Measurements from ENCODE around the gene ZNF761. TPM values are rescaled to one million over a fixed set of nuclear protein-coding genes. Genes with fewer than 3 reads are reported as not detected.
"Not testable (repeated sequence)": the region's sequence is repeated elsewhere in the genome, so short reads cannot be mapped to it uniquely, and the experiment has no call there.

ZNF761 gene
- total and polyA plus RNA-seq, 2 donors (not counting 3 experiments of a cell fraction or from before 2014, with no cell fraction given) = 6.4 to 8.8 TPM

DNA sequence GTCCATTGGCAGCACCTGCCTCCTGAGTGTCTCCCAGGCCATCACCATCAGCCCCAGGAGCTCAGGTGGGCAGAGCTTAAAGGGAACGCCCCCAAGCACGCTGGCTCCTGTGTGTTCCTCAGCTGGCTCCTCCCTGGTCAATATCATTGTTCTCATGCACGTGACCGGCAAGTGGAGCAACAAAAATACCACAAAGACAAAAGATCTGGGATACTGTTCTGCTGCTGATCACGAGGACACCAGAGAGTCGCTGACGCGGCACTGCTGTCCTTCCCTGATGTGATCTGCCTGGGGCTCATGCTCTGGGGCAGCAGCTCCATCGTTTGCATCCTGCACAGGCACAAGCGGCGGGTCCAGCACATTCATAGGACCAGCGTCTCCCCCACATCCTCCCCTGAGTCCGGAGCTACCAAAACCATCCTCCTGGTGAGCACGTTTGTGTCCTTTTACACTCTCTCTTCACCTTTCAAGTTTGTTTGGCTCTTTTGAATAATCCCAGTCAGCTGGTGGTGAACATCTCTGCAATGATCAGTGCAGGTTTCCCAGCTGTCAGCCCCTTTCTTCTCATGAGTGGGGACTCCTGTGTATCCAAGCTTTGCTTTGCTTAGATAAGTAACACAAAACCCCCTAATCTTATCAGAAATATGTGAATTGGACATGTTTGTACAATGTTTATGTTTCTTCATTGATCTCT lies 72.0 kb downstream of the ZNF761 start:
- H3K9me1 ChIP-seq (replicated peaks; ENCODE audit: control insufficient read depth, extremely low read depth, insufficient read depth, low read length); H3K4me2 ChIP-seq (ENCODE audit: insufficient read depth, low read length); H3K4me1 ChIP-seq (ENCODE audit: control insufficient read depth, extremely low read depth, insufficient read depth, low read length); FAIRE-seq; H3K9ac ChIP-seq (replicated peaks; ENCODE audit: extremely low read depth, insufficient read depth, low read length); DNase-seq (ENCODE audit: low read depth, low spot score); H2AFZ ChIP-seq (ENCODE audit: low read depth, low read length); H3K27ac ChIP-seq (ENCODE audit: insufficient read depth, low read depth, low read length); H3K4me3 ChIP-seq (replicated peaks in 1 of 3; ENCODE audit: insufficient read depth in 1 of 3, low read depth in 1 of 3, low read length in 3 of 3); intact Hi-C loops (cut with micrococcal nuclease); dilution Hi-C loops (cut with MboI; ENCODE audit: extremely low pct_ligation_motif_present, low sequenced_read_pairs); H3K27me3 ChIP-seq (ENCODE audit: control insufficient read depth in 2 of 2, insufficient read depth in 2 of 2, low read length in 2 of 2); H3K36me3 ChIP-seq (ENCODE audit: control insufficient read depth in 2 of 2, extremely low read depth in 1 of 2, insufficient read depth in 2 of 2, low read length in 2 of 2); H3K79me2 ChIP-seq (ENCODE audit: control insufficient read depth, insufficient read depth, low read length); H4K20me1 ChIP-seq (replicated peaks; ENCODE audit: control insufficient read depth, extremely low read depth, insufficient read depth, low read length); H3K9me3 ChIP-seq (replicated peaks; ENCODE audit: control insufficient read depth, insufficient read depth, low read length); BruUV-seq (replicated peaks); POLR2A ChIA-PET: not testable (repeated sequence)
- CTCF ChIA-PET = interaction anchor here (0.6 kb wide), 1 partner anchor 79 kb away, joined by 3 read pairs; no protein-coding TSS in a partner anchor

DNA sequence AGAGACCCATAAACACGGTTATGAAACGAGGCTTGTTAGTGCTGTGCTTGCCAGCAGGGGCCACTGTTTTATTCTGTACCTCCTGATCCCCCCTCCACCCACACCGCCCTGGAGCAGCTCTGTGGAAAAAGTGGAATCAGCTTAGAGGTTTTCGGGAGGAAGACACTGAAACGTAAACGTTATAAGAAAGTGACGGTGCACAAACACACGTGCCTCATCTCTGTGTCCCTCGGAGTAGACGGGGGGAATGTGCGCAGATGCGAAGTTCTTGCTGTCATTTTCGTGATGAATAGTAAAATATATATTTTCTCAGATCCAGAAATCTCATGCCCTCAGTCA lies 72.5 kb downstream of the ZNF761 start:
- FAIRE-seq = peak; percentile 83
- dilution Hi-C loops (cut with MboI; ENCODE audit: extremely low pct_ligation_motif_present, low sequenced_read_pairs) = not testable (repeated sequence)

More for the DNA sequence above, 72.5 kb downstream of the ZNF761 start:
- H3K4me3 ChIP-seq (replicated peaks in 1 of 3; ENCODE audit: insufficient read depth in 1 of 3, low read depth in 1 of 3, low read length in 3 of 3); H3K9ac ChIP-seq (replicated peaks; ENCODE audit: extremely low read depth, insufficient read depth, low read length); H3K9me1 ChIP-seq (replicated peaks; ENCODE audit: control insufficient read depth, extremely low read depth, insufficient read depth, low read length); H3K27ac ChIP-seq (ENCODE audit: insufficient read depth, low read depth, low read length); H3K36me3 ChIP-seq (ENCODE audit: control insufficient read depth in 2 of 2, extremely low read depth in 1 of 2, insufficient read depth in 2 of 2, low read length in 2 of 2); H3K79me2 ChIP-seq (ENCODE audit: control insufficient read depth, insufficient read depth, low read length); BruUV-seq (replicated peaks); H3K4me2 ChIP-seq (ENCODE audit: insufficient read depth, low read length); H2AFZ ChIP-seq (ENCODE audit: low read depth, low read length); H3K4me1 ChIP-seq (ENCODE audit: control insufficient read depth, extremely low read depth, insufficient read depth, low read length); H4K20me1 ChIP-seq (replicated peaks; ENCODE audit: control insufficient read depth, extremely low read depth, insufficient read depth, low read length); DNase-seq (ENCODE audit: low read depth, low spot score); intact Hi-C loops (cut with micrococcal nuclease); H3K9me3 ChIP-seq (replicated peaks; ENCODE audit: control insufficient read depth, insufficient read depth, low read length); POLR2A ChIA-PET; H3K27me3 ChIP-seq (ENCODE audit: control insufficient read depth in 2 of 2, insufficient read depth in 2 of 2, low read length in 2 of 2): not testable (repeated sequence)
- TF ChIP-seq CTCF (IDR thresholded peaks at IDR 0.05; ENCODE audit: extremely low read depth in 1 of 2, insufficient read depth in 1 of 2, low read depth in 1 of 2, low read length in 2 of 2) = peak in 1 of 2 donors; percentile 7
- CTCF ChIA-PET = interaction anchor here (0.6 kb wide), 1 partner anchor 79 kb away, joined by 3 read pairs; no protein-coding TSS in a partner anchor
